Ammon's horn (tissue), 1 donor: ENCODE results near the gene HFE.
"Not testable (repeated sequence)": the region's sequence is repeated elsewhere in the genome, so short reads cannot be mapped to it uniquely, and the experiment has no call there.

Experiments used
- DNase-seq: peaks from one replicate; pipeline ENCODE4 v3.0.0-alpha.2; 2016; ENCODE audit warnings: low spot score

The HFE gene

DNA sequence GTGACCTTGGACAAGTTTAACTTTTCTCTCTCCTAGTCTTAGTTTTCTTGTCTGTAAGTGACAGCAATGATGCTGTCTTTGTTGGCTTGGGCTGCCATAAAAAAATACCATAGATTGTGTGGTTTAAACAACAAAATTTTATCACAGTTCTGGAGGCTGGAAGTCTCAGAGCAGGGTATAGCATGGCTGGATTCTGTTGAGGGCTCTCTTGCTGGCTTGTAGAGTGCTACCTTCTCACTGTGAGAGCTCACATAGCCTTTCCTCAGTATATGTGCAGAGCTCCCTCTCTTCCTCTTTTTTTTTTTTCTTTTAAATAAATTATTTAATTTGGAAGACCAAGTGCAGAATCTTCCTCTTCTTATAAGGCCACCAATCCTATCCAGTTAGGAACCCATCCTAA is 26.3 kb downstream of the HFE start:
- no peak for DNase-seq

DNA sequence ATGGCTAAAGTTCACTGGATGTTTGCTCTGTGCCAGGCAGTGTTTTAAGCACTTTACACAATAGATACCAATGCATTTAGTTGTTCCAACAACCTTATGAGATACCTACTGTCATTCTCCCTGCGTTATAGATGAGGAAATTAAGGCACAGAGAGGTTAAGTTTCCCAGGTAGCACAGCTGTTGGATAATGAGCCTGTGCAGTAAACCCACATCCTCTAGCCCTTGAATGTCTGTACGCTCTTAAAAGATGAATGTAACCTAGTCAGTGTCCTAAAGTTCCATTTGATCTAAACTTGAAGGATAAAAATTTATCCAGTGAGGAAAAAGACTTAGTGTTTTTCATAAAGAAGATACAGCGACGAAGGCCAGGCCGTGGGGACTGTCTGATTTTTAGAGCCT is 28.0 kb downstream of the HFE start:
- no peak for DNase-seq

GRCh38 chr6:26116267-26116666 is 29.0 kb downstream of the HFE start:
- no peak for DNase-seq

- DNase-seq, result peak; percentile 83
Observed at GRCh38 chr6:26118999-26119398, 31.8 kb downstream of the HFE start.

DNA sequence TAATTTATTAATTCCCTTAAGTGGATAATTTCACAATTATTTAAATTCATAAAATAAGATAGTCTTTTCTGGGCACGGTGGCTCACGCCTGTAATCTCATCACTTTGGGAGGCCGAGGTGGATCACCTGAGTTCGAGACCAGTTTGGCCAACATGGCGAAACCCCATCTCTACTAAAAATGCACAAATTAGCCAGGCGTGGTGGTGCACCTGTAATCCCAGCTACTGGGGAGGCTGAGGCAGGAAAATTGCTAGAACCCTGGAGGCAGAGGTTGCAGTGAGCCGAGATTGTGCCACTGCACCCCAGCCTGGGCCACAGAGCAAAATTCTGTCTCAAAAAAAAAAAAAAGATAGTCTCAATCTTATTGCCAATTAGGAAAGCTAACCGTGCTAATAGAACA is 32.9 kb downstream of the HFE start:
- DNase-seq, result not testable (repeated sequence)

- DNase-seq, result no peak
Observed at GRCh38 chr6:26120807-26121140, 33.5 kb downstream of the HFE start.

DNA sequence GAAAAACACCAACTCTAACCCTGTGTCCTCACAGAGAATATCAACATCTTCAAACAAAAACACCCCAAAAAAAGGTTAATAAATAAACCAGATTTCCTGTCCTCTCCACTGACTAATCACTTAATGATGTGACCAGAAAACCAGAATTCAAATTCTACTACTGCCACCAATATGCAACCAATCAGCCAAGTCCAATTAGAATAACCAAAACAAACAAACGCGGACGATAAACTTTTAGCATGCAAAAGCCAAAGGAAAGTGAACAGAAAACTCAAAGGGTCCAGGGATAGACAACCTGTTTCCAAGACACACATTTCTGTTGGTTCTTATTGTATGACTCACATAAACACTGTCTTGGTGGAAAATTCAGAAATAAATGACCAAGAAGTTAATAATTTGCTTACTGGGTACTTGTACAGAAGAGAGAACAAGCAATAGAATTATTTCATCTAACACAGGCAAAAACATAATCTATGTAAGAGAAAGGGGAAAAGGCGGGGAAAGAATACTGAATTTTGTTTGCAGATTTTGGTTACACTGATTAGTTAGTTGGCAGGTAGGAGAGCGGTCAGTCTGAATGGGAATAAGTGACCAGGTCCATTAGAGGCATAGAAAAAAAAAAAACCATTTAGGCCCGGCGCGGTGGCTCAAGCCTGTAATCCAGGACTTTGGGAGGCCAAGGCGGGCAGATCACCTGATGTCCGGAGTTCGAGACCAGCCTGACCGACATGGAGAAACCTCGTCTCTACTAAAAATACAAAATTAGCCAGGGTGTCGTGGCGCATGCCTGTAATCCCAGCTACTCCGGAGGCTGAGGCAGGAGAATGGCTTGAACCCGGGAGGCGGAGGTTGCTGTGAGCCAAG is 34.1 kb downstream of the HFE start:
- DNase-seq, result no peak

- DNase-seq, result no peak
Observed at GRCh38 chr6:26122005-26122388, 34.8 kb downstream of the HFE start.

DNA sequence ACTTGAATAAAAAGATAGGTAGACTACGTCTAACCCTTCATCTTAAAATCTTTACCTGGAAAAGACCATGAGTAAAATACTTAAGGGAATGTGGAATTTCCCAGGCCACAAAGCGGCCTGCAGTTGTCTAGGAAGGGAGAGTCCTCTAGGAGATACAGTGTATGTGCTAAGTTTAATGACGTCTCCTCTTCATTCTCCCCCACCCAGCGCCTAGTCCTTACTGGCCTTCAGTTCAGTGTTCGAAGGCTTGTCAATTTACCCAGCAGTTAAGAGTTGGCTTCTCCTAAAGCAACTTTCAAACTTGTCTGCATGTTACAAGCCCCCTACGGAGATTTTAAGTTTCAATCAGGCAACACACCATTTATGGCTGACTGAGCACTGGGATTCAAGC is 35.2 kb downstream of the HFE start:
- DNase-seq, result no peak

DNA sequence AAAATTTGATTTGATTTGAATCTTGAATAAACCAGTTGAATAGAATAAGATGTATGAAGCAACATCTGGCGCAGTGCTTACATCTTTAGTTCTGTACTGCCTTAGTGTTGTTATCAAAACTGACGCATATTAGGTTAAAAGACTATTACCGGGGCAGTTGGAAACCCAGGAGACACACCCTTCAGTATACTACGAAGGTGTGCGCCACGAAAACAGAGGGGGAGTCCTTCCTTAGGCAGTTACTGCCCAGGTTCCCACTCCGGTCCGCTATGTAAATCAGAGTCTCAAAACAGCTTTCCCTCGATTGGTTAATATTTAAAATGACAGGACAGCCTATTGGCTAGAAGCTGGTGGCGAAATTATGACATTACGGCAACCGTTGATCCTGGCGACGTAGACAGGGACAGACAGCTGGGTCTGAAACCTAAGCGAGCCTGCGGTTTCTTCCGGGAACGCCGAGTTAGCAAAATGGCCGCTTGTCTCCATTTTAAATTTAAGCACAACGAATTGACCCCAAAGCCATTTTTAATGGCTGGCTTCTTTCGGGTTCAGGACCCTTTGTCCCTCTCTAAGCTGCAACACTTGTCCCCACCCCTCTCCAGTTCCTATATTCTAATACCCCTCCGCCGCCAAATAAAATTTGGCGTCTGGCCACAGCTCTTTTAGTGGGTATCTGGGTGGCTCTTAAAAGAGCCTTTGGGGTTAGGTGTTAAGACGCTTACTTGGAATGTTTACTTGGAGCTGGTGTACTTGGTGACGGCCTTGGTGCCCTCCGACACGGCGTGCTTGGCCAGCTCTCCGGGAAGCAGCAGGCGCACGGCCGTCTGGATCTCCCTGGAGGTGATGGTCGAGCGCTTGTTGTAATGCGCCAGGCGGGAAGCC is 35.8 kb downstream of the HFE start:
- DNase-seq, result peak; percentile 97

DNA sequence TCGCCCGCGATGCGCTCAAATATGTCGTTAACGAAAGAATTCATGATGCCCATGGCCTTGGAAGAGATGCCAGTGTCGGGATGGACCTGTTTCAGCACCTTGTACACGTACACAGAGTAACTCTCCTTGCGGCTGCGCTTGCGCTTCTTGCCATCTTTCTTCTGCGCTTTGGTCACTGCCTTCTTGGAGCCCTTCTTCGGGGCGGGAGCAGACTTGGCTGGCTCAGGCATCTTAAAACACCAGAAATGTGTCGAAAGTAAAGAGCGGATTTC is 36.4 kb downstream of the HFE start:
- no peak for DNase-seq

GRCh38 chr6:26123947-26124780 is 36.9 kb downstream of the HFE start:
- DNase-seq, result peak; percentile 99

GRCh38 chr6:26124781-26125685 is 37.8 kb downstream of the HFE start:
- DNase-seq, result no peak

GRCh38 chr6:26126394-26127235 is 39.4 kb downstream of the HFE start:
- DNase-seq, result no peak

DNA sequence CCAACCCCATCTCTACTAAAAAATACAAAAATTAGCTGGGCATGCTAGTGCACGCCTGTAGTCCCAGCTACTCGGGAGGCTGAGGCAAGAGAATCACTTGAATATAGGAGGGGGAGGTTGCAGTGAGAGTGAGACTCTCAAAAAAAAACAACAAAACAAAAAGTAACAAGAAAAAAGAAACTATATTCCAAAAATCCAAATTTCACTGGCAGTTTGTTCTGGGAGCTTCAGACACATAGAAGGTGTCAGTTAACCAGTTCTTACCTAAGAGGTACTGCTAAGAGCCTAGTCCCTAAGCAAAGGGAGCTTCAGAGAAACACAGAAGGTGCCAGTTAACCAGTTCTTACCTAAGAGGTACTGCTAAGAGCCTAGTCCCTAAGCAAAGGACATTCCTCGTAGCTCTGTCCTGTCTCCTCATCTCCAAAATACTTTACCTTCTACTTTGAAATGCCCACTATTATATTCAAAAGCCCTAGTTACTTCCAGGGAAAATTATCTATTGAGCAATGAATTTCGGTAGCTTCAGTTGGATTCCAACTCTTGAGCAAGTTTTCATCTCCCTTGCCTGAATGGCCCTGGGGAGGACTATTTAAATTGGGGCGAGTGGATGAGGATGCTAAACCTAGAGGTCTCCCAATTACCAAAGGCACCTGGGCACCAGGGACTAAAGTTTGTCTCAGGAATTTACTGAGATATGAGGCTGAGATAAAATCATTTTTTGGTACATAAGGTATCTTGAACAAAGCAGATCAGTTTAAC is 41.0 kb downstream of the HFE start:
- no peak for DNase-seq

DNA sequence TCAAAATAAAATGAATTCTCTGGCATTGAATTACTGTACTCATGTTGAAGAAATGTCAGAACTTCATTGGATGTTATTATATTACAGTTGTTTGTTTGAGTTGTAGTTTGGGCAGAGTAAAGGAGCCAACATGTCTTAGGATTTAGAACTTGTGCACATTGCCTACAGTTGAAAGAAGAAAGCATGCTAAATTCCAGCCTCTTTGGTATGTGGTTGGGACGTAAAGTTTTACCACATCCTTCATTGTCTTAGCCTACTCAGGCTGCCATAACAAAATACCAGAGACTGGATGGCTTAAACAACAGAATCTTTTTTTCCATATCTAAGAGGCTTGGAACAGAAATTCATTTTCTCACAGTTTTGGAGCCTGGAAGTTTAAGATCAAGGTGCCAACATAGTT is 42.4 kb downstream of the HFE start:
- DNase-seq, result no peak

DNA sequence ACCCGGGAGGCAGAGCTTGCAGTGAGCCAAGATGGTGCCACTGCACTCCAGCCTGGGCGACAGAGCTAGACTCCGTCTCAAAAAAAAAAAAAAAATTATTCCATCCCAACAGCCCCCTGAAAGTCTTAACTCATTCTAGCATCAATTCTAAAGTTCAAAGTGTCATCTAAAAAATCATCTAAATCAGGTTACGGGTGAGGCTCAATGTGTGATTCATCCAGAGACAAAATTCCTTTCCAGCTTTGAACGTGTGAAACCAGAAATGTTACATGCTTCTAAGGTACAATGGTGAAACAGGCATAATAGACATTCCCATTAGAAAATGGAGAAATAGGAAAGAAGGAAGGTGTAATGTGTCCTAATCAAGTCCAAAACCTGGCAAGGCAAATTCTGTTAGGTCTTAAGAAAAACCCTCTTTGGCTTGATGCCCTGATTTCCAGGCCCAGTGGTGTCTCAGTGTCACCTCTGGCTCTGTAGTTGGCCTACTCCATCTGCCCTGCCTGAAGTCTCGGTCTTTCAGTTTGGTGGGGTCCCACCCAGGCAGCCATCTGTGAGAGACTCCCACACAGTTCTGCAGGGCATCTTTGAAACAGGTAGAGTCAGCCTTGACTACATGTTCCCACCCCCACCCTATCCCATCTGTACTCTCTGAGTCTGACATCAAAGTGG is 43.5 kb downstream of the HFE start:
- DNase-seq, result no peak

DNA sequence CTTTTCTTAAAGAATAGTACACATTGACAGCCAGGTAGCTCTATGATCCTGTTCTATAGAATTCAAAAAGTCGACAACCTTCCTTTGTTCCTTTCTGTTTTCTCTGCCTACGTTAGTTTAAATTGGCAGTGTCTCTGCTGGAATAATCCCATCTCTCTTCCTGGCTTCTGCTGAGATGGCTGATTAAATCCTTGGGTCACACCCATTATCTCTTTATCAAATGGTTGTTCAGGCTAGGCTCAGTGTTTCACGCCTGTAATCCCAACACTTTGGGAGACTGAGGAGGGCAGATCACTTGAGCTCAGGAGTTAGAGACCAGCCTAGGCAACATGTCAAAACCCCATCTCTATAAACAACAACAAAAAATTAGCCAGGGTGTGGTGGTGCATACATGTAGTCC is 44.4 kb downstream of the HFE start:
- DNase-seq, result no peak

DNA sequence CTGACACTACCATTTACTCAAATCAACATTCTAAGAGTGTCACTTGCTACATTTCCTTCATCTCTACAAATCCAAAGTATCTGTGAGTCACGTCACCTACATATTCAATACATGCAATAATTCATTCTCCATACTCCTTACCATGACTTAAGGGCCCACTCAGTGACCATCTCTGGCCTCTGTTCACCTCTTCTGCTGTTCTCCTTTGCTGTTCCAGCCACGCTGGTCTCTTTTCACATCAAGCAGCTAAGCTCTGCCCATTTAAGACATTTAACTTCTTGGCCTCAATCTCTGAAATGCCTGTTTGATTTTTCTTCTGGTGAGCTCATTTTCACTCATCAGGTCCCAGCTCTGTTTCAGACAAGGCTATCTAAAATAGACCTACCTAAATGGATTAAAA is 46.5 kb downstream of the HFE start:
- no peak for DNase-seq
